ENCODE measurements around the gene MCEMP1.
"Not testable (repeated sequence)": the region's sequence is repeated elsewhere in the genome, so short reads cannot be mapped to it uniquely, and the experiment has no call there.

GRCh38 chr19:7643629-7644549 lies 33.0 kb upstream of the MCEMP1 start:
- not testable (repeated sequence) for TF ChIP-seq POLR2A, CTCF (IDR thresholded peaks at IDR 0.05)
